IPS-NIHi7 (cell line): Measurements from ENCODE around the gene ANKRD53.
A peak's percentile ranks its signal among the peaks of the same experiment; 100 is the strongest.

ENCODE experiments used
- DNase-seq: peaks from one replicate; pipeline ENCODE4 v3.0.0; 2012; ENCODE audit warnings: mixed read lengths; ENCODE audit errors: extremely low spot score

ANKRD53 gene

GRCh38 chr2:70943205-70943871, 35.1 kb upstream of the ANKRD53 start:
- no peak for DNase-seq

GRCh38 chr2:70944111-70944690, 34.2 kb upstream of the ANKRD53 start:
- DNase-seq, result no peak

- DNase-seq, result peak; percentile 63
These were observed 31.5 kb upstream of the ANKRD53 start for GRCh38 chr2:70946832-70947442.

GRCh38 chr2:70947556-70948184, 30.8 kb upstream of the ANKRD53 start:
- no peak for DNase-seq

GRCh38 chr2:70948337-70949003, 30.0 kb upstream of the ANKRD53 start:
- DNase-seq, result peak; percentile 87

GRCh38 chr2:70949086-70949485, 29.3 kb upstream of the ANKRD53 start:
- no peak for DNase-seq

GRCh38 chr2:70954886-70955285, 23.5 kb upstream of the ANKRD53 start:
- DNase-seq, result peak; percentile 4

GRCh38 chr2:70956141-70956540, 22.3 kb upstream of the ANKRD53 start:
- DNase-seq, result no peak

GRCh38 chr2:70957798-70958197, 20.6 kb upstream of the ANKRD53 start:
- no peak for DNase-seq

GRCh38 chr2:70958759-70959158, 19.7 kb upstream of the ANKRD53 start:
- DNase-seq, result no peak

- no peak for DNase-seq
These were observed 19.1 kb upstream of the ANKRD53 start for GRCh38 chr2:70959271-70959761.

GRCh38 chr2:70959851-70960832, 18.3 kb upstream of the ANKRD53 start:
- DNase-seq, result peak; percentile 49

GRCh38 chr2:70960833-70961647, 17.4 kb upstream of the ANKRD53 start:
- no peak for DNase-seq

- no peak for DNase-seq
These were observed 16.8 kb upstream of the ANKRD53 start for GRCh38 chr2:70961648-70961994.

GRCh38 chr2:70962211-70962884, 16.1 kb upstream of the ANKRD53 start:
- DNase-seq, result no peak

GRCh38 chr2:70962885-70963878, 15.2 kb upstream of the ANKRD53 start:
- DNase-seq, result no peak

GRCh38 chr2:70964133-70964532, 14.3 kb upstream of the ANKRD53 start:
- no peak for DNase-seq
